Measurements from ENCODE around the gene MCF2L.

MCF2L gene

DNA sequence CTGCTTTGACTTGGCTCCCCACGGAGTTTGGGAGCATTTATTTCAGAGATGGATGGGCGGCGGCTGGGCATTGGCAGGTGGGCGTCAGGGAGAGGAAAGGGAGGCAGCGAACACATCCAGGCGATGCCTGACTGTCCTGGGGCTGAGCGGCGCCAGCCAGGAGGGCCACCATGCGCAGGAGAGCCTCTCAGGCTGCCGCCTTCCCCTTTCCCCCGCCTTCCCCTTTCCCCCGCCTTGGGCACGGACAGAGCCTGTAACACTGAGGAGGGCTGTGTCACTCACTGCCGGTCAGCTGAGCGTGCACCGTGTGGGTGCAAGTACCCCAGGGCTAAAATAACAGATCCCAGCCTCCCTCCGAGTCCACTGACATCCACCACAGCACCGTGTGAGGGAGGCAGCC lies 11.4 kb downstream of the MCF2L start:
- peak; percentile 41 to 50 for DNase-seq

- no peak for DNase-seq
Measured at GRCh38 chr13:112981451-112981850, 12.4 kb downstream of the MCF2L start.

- DNase-seq: no peak
Measured at GRCh38 chr13:112982281-112983041, 13.4 kb downstream of the MCF2L start.

GRCh38 chr13:112983042-112983305 lies 14.0 kb downstream of the MCF2L start:
- DNase-seq: no peak

GRCh38 chr13:112983428-112984196 lies 14.6 kb downstream of the MCF2L start:
- DNase-seq: no peak

DNA sequence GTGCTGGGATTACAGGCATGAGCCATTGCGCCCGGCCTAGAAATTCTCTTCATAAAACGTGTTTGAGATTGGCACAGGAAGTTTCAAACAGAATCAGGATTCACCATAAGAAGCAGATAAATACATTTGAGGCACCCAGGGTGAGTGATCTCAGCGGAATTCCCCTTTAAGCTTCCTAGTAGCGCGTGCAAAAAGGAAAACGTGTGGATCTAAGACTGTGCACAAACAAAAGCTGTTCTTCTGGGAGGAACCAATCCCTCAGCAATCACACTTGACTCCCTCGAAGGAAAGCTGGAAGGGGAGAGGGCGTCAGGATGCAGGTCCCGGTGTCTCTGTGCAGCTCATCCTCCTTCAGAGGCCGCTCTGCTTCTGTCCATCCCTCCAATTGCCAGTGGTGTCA lies 15.5 kb downstream of the MCF2L start:
- DNase-seq: no peak

DNA sequence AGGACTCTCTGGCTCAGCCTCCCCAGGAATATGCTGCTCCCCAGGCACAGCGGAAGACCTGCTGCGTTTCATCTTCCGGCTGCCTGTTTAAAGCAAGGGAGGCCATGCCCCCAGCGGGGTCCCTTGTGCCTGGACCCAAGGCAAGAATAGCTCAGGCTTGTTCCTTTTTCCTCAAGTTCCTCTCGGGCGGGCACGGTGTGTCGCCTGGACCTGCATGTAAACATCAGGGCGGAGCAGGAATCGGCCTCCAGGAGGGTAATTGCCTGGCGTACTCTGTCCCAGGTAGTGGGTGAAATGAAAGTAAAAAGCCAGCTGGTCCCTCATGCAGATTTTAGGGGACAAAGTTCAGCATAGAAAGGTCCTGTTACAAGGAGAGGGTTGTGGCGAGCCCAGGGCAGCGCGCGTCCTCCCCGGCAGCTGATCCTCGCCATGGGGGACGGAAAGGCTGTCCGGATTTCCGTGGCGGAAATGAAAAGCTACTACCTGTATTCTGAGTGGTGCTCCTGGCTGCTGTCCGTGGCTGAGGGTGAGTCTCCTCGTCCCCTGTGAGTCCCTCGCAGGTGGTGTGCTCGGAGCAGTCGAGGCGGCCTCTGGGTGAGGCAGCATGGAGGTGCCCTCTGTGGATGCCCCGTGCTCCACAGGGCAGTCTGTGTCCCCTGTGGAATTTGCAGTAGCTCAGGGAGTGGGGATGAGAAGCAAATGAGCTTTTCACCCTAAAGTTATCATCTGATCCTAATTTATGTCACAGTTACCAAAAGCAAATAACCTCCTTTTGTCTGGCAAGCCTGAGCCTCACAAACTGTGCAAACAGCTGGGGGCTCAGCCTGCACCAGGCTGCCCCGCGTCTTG lies 16.2 kb downstream of the MCF2L start:
- DNase-seq: no peak

- no peak for DNase-seq
Measured at GRCh38 chr13:112985803-112986408, 16.9 kb downstream of the MCF2L start.

GRCh38 chr13:112986470-112986869 lies 17.5 kb downstream of the MCF2L start:
- no peak for DNase-seq

- no peak for DNase-seq
Measured at GRCh38 chr13:112986946-112987681, 18.1 kb downstream of the MCF2L start.

DNA sequence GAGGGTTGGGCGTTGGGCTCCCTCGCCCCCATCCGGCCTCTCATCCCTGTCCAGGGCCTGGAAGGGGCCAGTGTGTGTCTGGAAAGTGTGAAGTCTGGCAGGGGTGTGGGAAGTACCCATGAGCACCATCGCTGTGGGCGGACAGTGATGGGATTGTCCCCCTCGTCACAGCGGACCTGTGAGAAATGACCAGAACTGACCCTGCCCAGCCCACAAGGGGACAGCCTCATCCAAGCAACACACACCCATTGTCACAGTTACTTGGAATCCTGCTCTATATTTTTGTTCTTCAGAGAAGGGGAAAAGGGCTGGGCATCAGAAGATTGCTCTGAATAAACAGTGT lies 18.6 kb downstream of the MCF2L start:
- DNase-seq: no peak

GRCh38 chr13:112990783-112991182 lies 21.8 kb downstream of the MCF2L start:
- no peak for DNase-seq

GRCh38 chr13:112991609-112992008 lies 22.6 kb downstream of the MCF2L start:
- DNase-seq: no peak

DNA sequence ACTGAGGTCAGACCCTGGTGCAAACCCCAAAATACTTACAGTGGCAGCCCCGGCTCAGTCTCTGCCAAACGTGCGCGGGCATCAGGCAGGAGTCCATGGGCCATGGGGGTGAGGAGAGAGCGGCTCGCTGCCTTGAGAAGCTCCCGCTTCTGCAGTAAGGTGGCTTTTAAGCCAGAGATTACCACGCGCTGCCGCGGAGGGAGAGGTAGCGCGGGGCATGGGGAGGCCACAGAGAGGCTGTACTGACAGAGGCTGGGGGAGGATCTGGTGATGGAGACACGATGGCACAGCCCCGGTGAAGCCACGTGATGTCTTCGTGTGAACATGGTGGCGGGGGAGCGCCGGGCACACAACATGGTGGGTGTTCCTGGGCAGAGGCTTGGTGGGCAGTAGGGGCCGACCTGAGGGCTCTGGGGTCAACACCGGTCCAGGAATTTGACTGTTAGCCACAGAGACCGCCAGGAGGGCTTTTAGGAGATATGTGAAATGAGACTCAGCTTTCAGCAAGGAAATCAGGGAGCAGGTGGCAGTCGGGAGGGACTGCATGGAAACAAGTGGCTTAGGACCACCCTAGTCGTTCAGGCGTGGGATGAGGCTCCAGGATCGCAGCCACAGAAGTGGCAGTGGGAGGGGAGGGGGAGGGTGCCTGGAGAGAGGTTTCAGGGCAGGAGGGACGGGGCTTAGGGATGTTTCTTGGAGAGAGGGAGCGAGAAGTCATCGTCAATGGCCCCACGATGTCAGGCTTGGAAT lies 24.1 kb downstream of the MCF2L start:
- no peak for DNase-seq

- no peak for DNase-seq
Measured at GRCh38 chr13:112994084-112994780, 25.2 kb downstream of the MCF2L start.

GRCh38 chr13:112994781-112995355 lies 25.9 kb downstream of the MCF2L start:
- no peak for DNase-seq

- DNase-seq: no peak
Measured at GRCh38 chr13:112995395-112996191, 26.6 kb downstream of the MCF2L start.

GRCh38 chr13:112996671-112997091 lies 27.7 kb downstream of the MCF2L start:
- no peak for DNase-seq

DNA sequence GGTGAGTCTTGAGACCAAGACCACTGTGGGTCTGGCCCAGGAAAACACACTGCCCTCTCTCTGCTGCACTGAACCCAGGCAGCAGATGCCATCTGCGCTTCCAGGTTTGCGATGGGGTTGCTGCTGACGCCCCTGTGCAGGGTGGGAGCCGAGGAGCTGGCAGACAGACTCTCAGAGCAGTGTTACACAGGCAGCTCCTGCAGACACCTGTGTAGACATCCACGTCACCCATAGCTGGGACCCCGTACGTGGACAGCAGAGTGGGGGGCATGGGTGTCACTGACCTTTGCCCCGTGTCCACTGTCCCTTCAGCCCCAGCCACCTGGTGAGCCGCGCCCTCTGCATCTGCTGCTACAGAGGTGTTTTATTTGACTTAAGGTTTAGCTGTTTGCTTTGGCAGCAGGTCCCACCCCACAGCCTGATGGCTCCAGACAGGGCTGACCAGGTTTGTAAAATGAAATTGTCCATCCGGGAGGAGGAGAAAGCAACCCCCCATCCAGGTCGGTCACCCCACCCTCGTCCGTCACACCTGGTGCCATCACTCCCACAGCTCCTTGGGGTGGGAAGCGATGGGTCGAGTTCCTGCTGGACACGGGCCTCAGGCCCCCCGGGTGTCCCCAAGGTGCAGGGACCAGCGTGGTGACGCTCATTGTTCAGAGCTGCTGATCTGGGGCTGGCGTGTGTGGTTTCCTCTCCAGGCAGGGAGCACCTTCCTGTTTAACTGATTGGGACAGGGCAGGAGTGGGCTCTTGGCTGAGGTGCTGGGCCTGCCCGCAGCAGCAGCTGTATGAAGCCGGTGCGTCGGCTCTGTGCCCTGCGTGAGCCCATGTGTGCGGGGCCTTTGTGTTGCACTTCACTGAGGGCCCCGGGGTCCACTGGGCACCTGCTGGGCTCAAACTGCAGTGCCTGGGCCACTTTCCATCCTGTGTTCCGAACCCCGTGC lies 28.4 kb downstream of the MCF2L start:
- no peak for DNase-seq
